Ovary (tissue), 9 donors: ENCODE measurements around the gene CCT2. TPM values are rescaled to one million over a fixed set of nuclear protein-coding genes. Genes with fewer than 3 reads are reported as not detected.

Experiments
- DNase-seq, 5 donors: peaks; one replicate each; pipeline ENCODE4 v3.0.0-alpha.2; 2019 to 2020
- H3K27ac ChIP-seq, 2 donors: fragments of 200-600 bp; one replicate each; pipeline versions ENCODE4 v1.5.1 to v1.8.0; 2019 to 2022
- H3K27me3 ChIP-seq: fragments of 200-600 bp; one replicate; pipeline ENCODE4 v1.8.0; 2022
- H3K36me3 ChIP-seq: fragments of 200-600 bp; sonication (generic); one replicate; pipeline ENCODE4 v1.5.1; 2019
- H3K4me1 ChIP-seq: one replicate; pipeline ENCODE4 v1.8.1; 2013; ENCODE audit warnings: mild to moderate bottlenecking, moderate library complexity; ENCODE audit not compliant: insufficient read depth
- H3K4me3 ChIP-seq: fragments of 200-600 bp; sonication (generic); one replicate; pipeline ENCODE4 v1.5.1; 2017
- H3K9me3 ChIP-seq, 2 donors: fragments of 200-600 bp in 1 of 2; sonication (generic) in 1 of 2; one replicate each; pipeline versions ENCODE4 v1.5.1 to v1.8.1; 2013 to 2019; ENCODE audit warnings: mild to moderate bottlenecking in 1 of 2, moderate library complexity in 1 of 2
- EP300 ChIP-seq: sonication (generic); formaldehyde crosslinking; IDR thresholded peaks from one replicate; pipeline ENCODE4 v1.6.1; 2017; ENCODE audit warnings: antibody characterized with exemption
- POLR2A ChIP-seq: fragments of 450-650 bp; IDR thresholded peaks from one replicate; pipeline ENCODE4 v1.6.1; 2017; ENCODE audit warnings: antibody characterized with exemption, mild to moderate bottlenecking, moderate library complexity
- WGBS, 3 donors: extraction: QIAGEN DNeasy Blood & Tissue Kit in 1 of 3; methylation state at CpG; one replicate each; pipeline versions ENCODE4 v1.1.5 to v1.1.7; 2013 to 2017; 5-methylcytosine and 5-hydroxymethylcytosine counted together
- intact Hi-C, 4 donors: fragments of 100-400 bp; cut with DNase I; formaldehyde crosslinking; loops; one replicate each; pipeline versions ENCODE4 v1.11.0 to v1.15.1; 2022 to 2023
- polyA plus RNA-seq, 2 donors: library from polyadenylated mRNA; stranded (reverse); fragments of 200-250 nt in 1 of 2; fragments of 350-450 nt in 1 of 2; fragmentation: Illumina TruSeq in 1 of 2; extraction: RNeasy Lipid Tissue Mini Kit (QIAGEN cat#74804) in 1 of 2; gene quantifications; one replicate each; pipeline ENCODE4 v1.2.3, GENCODE V29; 2013 to 2014
- total RNA-seq, 7 donors: library from RNA; depleted of rRNA in 2 of 7; stranded (reverse); fragments of >200 nt in 2 of 7; fragmentation: NEBNext Ultra II Directional in 3 of 7; extraction: Animal tissue kit (Norgen Biotek cat#: 25700) in 3 of 7; gene quantifications; one replicate each; pipeline versions ENCODE4 v1.1.0 to v1.2.4, GENCODE V29; 2016 to 2023
- TF ChIP-seq, protein P1 (sequence below), 3 donors: fragments of 450-650 bp in 2 of 3; fragments of 200-600 bp in 1 of 3; IDR thresholded peaks; one replicate each; pipeline versions ENCODE4 v1.5.1 to v1.8.0; 2016 to 2022; ENCODE audit warnings: antibody characterized with exemption in 3 of 3, mild to moderate bottlenecking in 1 of 3
- donor health status: DM: no; HTN: no; CAD: no; lungs with moderate emphysema.
- donor health status: DM: no; HTN: no; CAD: no.
- donor health status: Bipolar disorder and iron deficiency.
- donor health status: DM: yes; HTN: yes; CAD: no.
- donor health status: DM: no; HTN: no; CAD: no.
- donor health status: DM: yes; HTN: yes; CAD: no.

Gene CCT2
- total and polyA plus RNA-seq, 9 donors, result 68.1 to 141 (median 109) TPM

DNA sequence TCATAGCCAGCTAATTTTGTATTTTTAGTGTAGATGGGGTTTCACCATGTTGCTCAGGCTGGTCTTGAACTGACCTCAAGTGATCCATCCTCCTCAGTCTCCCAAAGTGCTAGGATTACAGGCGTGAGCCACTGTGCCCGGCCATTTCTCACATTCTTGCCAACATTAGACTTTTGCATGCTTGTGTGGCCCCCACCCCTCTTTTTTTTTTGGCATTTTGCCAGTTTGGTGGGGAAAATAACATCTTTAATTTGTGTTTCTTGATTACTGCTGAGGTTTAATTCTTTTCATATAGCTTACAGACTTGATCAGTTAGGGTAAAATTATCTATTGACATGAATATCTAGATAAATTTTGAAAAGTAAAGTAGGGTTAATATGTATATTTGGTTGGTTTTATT lies 3.8 kb downstream of the CCT2 start:
- no peak for DNase-seq
- TF ChIP-seq POLR2A, result no peak
- TF ChIP-seq, protein P1, sequence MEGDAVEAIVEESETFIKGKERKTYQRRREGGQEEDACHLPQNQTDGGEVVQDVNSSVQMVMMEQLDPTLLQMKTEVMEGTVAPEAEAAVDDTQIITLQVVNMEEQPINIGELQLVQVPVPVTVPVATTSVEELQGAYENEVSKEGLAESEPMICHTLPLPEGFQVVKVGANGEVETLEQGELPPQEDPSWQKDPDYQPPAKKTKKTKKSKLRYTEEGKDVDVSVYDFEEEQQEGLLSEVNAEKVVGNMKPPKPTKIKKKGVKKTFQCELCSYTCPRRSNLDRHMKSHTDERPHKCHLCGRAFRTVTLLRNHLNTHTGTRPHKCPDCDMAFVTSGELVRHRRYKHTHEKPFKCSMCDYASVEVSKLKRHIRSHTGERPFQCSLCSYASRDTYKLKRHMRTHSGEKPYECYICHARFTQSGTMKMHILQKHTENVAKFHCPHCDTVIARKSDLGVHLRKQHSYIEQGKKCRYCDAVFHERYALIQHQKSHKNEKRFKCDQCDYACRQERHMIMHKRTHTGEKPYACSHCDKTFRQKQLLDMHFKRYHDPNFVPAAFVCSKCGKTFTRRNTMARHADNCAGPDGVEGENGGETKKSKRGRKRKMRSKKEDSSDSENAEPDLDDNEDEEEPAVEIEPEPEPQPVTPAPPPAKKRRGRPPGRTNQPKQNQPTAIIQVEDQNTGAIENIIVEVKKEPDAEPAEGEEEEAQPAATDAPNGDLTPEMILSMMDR (IDR thresholded peaks at IDR 0.05), result no peak
- no peak for TF ChIP-seq EP300
- Histone ChIP-seq H3K27ac (no peak overlapping the region), H3K9me3 (no peaks in the 10 kb centered on the region), H3K36me3 (no peaks in the 10 kb centered on the region), H3K4me3 (no peak overlapping the region), H3K4me1 (peaks cover 3% of the 10 kb centered on the region), H3K27me3 (no peaks in the 10 kb centered on the region)
- intact Hi-C loops, result loop anchor here in 1 of 4 donors (5.0 kb wide), 1 partner anchor 237 kb away; no protein-coding TSS in a partner anchor
- WGBS, 3 donors, result 81 to 87% (median 85%) methylated on average over 2 of the region's 2 CpGs

GRCh38 chr12:69595689-69596088 lies 10.4 kb downstream of the CCT2 start:
- intact Hi-C loops, result no loop called here

GRCh38 chr12:69598174-69598753 lies 13.0 kb downstream of the CCT2 start:
- intact Hi-C loops, result no loop called here
- WGBS, 3 donors, result 50 to 72% (median 59%) methylated on average over 4 of the region's 4 CpGs

More at GRCh38 chr12:69595689-69596088, 10.4 kb downstream of the CCT2 start:
- Histone ChIP-seq H3K4me1 (no peaks in the 10 kb centered on the region), H3K27me3 (no peaks in the 10 kb centered on the region), H3K4me3 (no peak overlapping the region), H3K9me3 (no peaks in the 10 kb centered on the region), H3K27ac (no peak overlapping the region), H3K36me3 (no peaks in the 10 kb centered on the region)
- WGBS, 3 donors, result 95 to 98% (median 98%) methylated on average over 2 of the region's 2 CpGs
- TF ChIP-seq POLR2A, result no peak
- no peak for DNase-seq

DNA sequence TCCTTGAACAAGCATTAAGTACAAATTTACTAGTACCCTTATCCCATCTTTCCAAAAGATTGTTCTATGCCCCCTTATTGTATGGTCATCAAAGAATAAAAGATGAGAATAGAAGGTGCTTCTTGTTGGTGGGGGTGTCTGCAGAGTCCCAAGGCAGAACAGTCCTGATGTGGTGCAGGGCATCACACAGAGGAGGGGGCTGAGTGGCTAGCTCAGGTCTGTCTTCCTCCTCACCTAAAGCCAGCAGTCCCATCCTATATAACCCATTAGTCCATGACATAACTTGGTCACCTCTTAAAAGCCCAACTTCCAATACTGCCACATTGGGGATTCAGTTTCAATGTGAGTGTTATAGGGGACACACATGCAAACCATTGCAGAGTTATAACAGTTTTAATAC lies 15.5 kb downstream of the CCT2 start:
- Histone ChIP-seq H3K4me3 (no peak overlapping the region), H3K27ac (no peak overlapping the region), H3K9me3 (no peaks in the 10 kb centered on the region), H3K4me1 (no peaks in the 10 kb centered on the region), H3K27me3 (no peaks in the 10 kb centered on the region), H3K36me3 (no peaks in the 10 kb centered on the region)
- intact Hi-C loops, result no loop called here
- TF ChIP-seq POLR2A (no peak), EP300 (no peak)
- TF ChIP-seq, protein P1 (IDR thresholded peaks at IDR 0.05), result no peak
- DNase-seq, result no peak

More at GRCh38 chr12:69598174-69598753, 13.0 kb downstream of the CCT2 start:
- Histone ChIP-seq H3K4me3 (no peak overlapping the region), H3K9me3 (no peaks in the 10 kb centered on the region), H3K36me3 (no peaks in the 10 kb centered on the region), H3K27ac (no peak overlapping the region), H3K4me1 (no peaks in the 10 kb centered on the region), H3K27me3 (no peaks in the 10 kb centered on the region)
- DNase-seq, result no peak
- TF ChIP-seq, protein P1 (IDR thresholded peaks at IDR 0.05), result no peak
- TF ChIP-seq EP300 (no peak), POLR2A (no peak)

DNA sequence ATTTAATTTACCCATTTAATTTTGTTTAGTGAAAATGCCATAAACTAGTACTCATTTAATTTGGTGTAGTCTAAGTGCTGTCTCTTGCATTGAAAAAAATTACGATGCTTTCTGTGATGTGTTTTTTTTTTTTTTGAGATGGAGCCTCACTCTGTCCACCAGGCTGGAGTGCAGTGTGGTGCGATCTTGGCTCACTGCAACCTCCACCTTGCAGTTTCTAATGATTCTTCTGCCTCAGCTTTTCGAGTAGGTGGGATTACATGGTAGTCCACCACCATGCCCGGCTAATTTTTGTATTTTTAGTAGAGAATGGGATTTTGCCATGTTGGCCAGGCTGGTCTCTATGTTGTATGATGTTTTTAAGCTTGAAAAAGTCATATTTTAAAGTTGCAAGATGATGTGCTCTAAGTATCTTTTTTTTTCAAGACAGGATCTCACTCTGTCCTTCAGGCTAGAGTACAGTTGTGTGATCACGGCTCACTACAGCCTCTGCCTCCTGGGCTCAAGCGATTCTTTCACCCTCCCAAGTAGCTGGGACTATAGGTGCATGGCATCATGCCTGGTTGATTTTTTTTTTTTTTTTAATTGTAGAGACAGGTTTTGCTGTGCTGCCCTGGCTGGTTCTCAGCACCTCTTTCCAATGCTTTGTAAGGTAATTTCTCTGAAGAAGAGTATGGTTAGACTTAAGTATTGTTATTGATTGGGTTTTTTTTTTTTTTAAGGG lies 16.9 kb downstream of the CCT2 start:
- intact Hi-C loops, result no loop called here
- Histone ChIP-seq H3K27ac (no peak overlapping the region), H3K9me3 (no peaks in the 10 kb centered on the region), H3K4me3 (no peak overlapping the region), H3K4me1 (no peaks in the 10 kb centered on the region), H3K36me3 (no peaks in the 10 kb centered on the region), H3K27me3 (no peaks in the 10 kb centered on the region)
- TF ChIP-seq POLR2A, result no peak
- DNase-seq, result no peak
- 87 to 88% (median 88%) methylated on average over 6 of the region's 6 CpGs for WGBS, 3 donors
